KG1 (cell line): ENCODE measurements around the gene UCK2.

Source experiments
- DNase-seq: peaks from one replicate; lab custom pipeline; 2025; lab: John Stamatoyannopoulos, UW

Gene UCK2

DNA sequence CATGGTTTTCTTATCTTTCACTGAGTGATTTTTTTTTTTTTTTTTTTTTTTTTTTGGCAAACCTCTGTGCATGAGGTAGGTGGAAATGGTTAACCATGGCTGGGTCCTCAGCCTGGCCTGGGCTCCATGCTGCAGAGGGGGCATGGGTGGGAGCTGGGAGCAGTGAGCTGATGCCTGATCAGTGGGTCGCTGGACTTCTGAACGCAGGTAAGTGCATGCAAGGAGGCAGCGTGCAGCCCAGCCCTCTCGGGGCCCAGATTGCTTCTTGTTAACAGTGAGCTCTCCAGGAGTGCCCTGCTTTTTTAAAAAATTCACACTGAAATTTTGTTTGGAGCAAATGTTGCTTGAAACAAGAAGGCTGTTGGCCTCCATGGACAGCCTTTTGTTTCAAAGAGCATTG lies 75.2 kb downstream of the UCK2 start:
- no peak for DNase-seq

DNA sequence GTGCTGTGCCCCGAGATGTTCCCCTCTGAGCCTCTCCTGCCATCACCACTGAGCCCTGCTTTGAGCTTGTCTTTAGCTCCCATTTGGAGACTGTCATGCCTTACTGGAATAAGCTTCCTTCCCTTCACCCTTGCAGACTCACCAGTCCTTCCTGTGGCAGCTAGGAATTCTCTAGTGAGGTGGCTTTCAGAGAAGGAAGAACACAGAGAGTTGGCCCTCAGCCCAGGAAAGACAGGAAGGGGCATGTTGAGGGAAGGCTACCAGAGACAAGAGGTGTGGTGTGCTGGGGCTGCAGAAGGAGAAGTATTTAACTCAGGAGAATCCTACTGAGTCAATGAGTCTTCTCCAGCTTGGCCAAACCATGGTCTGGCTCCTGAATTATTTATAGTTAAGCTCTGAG lies 76.3 kb downstream of the UCK2 start:
- DNase-seq: no peak

DNA sequence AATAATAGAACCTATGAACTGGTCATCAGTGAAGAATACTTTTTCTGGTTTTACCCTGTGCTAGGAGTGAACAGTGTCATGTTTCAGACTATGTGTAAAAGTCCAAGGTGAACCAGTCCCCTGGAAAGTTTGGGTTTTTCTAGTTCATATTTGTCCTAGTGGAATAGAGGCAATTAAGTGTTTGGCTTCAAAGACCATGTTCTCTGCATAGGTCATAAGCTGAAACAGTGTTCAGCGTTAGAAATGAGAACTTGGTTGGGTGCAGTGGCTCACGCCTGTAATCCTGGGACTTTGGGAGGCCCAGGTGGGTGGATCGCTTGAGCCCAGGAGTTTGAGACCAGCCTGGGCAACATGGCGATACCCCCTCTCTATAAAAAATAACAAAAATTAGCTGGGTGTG lies 77.5 kb downstream of the UCK2 start:
- DNase-seq: no peak

DNA sequence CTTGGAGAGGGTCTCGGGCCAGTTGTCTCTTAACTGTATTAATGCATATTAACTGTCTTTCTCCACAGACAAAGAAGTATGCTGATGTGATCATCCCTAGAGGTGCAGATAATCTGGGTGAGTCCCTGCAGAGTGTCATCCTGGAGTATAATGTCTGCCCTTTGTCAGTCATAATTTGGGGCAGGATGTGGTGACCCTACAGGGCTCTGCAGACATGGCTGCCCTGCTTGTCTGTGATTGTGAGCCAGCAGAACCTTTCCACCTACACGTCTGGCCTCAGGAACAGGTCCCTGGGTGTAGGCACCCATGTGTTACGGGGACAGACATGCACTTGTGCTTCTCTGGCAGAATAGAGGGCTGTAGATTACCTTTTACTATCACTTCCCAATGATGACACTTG lies 78.4 kb downstream of the UCK2 start:
- DNase-seq: no peak

DNA sequence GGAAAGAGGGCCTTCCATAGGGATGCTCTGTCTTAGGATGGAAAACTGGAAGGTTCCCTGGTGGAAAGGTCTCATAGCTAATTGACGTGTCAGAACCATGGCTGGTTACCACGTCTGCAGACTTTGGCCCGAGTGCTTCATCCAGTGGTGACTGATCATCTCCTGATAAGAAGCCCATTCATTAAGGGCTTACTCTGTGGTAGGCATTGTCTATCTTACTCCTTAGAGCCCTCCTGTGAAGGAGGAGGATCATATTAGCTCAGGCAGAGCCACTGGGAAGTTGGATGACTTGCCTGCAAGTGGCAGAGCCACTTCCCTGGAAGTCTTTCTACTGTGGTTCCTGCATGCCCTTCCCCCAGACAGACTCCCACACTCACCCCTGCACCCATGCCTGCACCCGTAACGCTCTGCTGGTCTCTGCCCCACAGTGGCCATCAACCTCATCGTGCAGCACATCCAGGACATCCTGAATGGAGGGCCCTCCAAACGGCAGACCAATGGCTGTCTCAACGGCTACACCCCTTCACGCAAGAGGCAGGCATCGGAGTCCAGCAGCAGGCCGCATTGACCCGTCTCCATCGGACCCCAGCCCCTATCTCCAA lies 79.9 kb downstream of the UCK2 start:
- no peak for DNase-seq

DNA sequence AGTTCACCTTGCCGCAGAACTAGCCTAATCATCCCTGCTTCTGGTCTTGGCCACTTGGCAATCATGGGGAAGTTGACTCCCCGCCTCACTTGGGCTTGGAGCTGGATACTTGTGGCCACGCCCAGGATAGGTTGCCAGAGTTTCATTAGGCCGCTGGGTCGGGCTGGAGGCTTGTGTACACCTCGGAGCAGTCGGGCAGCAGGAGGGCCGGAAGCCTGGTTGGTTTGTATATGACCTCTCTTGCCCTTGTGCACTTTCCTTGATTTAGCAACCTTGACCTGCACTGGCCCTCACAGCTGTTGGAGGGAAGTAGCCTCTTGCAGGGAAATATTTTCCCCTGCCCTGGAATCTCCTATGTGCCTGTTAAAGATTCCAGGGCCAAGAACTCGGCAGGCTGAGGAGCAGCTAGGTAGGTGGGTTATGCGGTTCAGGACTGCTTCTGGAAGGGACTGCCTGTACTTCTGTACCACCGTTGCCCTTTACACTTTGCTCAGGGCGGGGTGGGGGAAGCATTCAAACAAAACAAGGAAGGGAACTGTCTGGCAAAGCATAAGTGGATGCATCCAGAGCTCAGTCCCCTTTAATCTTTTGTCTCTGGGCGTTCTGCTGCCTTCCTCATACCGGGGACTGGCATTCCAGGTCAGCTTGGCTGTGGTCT lies 83.5 kb downstream of the UCK2 start:
- no peak for DNase-seq

DNA sequence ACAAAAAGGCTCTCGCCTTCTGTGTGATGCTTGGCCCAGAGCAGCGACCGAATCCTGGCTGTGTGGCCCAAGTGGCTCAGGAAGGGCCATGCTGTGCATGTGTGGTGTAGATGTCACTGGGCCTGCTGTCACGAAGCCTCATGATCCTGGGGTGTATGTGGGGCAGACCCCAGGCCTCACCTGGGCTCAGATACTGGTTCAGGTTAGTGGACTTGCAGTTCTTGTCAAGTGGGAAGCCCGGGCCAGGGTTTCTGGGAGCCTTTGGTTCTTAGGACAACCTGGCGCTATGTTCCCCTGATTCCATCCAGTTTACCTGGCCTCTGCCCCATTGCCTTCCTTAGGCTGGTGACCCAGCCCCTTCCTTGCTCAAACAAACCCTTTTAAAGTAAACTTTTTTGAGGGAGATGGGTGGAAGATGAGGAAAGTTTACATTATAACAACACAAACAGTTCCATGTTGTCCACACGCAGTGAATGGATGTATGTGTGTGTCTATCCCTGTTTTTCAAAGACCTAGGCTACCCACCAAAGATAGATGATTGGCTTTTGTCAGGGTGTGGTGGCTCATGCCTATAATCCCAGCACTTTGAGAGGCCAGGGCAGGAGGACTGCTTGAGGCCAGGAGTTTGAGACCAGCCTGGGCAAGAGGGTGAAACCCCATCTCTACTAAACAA lies 84.3 kb downstream of the UCK2 start:
- DNase-seq: no peak

DNA sequence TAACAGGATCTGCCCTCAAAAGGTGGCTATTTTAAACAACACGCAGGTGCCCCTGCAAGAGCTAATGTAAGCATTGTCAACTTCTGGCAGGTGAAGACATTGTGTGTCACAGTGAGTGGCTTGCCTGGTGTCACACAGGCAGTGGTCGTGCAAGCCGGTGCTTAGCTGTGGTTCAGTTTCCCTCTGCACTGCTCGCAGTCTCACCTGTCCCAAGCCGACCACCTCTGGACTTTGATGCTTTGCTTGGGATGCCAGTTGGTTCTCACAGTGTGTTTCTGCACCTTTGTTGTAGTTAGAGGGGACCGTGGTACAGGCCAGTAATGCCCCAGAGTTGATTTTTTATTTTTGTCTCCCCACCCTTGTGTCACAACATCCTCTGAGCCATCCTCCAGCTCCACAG lies 85.2 kb downstream of the UCK2 start:
- DNase-seq: no peak

DNA sequence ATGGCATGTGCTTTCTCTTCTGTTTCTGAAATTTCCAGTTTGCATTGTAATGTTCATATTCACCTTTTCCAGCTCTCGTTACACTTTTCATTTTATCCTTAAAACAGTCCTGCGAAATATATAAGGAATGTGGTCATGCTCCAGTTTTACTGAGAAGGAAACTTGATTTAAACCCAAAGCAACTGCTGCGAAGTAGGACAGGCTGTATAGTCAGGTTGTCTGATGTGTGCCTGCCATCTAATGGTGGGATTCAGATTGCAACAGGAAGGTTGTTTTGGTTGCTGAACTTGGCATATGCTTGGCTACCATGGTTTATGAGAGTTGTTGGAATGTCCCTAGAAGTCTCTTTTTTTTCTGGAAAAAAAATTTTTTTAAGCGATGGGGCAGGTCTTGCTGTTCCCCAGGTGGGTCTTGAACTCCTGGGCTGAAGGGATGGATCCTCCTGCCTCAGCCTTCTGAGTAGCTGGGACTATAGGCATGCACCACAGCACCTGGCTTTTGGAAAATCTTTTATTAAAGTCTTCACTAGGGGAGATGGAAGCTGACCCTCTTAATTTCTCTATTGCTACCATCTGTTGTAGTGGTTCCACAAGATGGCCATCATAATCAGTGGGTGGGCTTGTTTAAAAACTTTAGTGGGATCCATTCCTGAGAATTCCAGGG lies 86.9 kb downstream of the UCK2 start:
- peak; percentile 72 for DNase-seq

DNA sequence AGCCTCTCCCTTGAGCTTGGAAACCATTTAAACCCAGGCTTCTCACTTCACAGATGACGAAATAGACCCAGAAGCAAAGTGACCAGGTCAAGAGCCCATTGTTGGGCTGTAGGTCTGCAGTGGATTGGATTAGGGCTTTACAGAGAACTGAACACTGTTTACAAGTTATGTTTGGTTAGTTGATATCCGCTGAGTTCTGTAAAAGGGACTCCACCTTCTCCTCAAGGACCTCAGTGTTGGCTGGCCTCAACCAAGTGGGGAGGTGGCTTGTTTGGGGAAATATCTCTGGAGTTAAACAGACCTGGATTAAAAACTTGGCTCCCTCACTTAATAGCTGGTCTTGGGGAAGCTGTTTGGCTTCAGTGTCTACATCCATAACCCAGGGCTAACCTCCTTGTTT lies 88.1 kb downstream of the UCK2 start:
- DNase-seq: no peak

DNA sequence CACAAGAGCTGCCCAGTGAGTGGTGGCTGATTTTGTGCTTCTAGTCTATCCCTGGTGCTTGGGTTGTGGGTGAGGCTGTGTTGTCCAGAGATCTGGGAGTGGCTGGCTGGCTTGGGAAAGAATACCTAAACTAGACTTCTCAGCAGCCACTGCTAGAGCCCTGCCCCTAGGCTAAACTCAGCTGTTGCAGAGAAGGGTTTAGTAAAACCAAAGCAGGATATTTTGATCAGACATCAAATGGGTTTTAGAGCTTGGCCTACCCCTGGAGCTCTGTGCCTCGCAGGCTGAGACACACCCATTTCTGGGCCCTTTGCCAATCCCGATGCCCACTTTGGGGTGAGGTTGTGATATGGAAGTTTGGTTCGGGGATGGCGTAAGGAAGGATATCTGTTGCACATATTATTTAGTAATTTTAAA lies 88.5 kb downstream of the UCK2 start:
- DNase-seq: no peak

DNA sequence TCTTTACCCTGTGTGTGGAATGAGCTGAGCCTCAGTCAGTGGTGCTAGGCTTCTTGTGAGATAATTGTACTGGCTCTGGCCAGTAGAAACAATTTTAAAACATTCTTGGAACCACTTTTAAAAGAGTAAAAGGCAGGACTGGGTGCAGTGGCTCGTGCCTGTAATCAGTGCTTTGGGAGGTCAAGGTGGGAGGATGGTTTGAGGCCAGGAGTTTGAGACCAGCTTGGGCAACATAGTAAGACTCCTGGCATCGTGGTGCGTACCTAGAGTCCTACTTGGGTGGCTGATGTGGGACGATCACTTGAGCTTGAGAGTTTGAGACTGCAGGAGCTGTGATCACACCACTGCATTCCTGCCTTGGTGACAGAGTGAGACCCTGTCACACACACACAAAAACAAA lies 89.8 kb downstream of the UCK2 start:
- no peak for DNase-seq

DNA sequence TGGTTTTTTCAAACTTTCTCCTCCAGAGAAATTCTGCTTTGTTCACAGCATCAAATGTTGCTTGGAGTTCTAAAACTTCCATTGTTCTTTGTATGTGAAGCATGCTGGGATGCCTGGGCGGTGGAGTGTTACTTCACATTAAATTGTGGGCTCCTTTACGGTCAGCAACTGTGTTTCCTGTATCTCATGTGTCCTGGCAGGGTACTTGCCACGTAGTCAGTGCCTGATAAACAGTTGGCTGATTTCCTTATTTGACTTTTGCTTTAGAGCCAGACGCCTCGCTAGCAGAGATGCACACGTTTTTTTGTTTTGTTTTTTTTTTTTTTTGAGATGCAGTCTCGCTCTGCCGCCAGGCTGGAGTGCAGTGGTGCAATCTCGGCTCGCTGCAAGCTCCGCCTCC lies 96.7 kb downstream of the UCK2 start:
- DNase-seq: no peak

DNA sequence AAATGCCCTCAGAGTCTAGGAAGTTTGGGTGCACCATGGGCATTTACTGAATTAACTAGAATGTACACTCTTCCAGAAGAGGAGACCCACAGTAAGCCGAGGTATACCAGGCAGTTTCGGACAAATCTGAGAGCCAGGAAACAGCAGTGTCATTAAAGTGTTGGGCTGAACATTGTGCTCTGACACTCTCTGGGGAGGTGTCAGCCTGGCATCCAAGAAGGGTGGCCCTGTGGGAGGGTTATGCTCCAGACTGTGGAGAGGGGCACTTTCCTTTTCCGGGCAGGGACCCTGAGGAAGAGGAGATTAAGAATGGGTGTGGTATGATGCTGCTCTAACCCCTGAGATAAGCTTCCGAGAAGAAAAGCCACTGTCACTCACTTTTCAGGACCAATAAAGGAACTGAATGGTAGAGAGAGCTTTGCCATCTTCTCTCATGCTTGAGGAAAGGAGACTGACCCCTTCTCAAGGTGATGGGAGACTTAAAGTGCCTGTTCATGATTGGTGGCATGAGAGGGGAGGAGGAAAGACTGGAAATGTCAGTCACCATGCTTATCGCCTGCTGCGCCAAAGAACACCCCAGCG lies 98.2 kb downstream of the UCK2 start:
- DNase-seq: no peak

DNA sequence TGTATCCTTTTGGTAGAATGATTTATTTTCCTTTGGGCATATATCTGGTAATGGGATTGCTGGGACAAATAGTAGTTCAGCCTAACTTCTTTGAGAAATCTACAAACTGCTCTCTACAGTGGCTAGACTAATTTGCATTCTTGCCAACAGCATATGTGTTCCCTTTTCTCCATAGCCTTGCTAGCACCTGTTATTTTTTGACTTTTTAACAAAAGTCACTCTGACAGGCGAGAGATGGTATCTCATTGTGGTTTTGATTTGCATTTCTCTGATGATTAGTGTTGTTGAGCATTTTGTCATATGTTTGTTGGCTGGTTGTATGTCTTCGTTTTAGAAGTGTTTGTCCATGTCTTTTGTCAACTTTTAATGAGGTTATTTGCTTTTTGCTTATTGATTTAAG lies 99.8 kb downstream of the UCK2 start:
- DNase-seq: no peak

DNA sequence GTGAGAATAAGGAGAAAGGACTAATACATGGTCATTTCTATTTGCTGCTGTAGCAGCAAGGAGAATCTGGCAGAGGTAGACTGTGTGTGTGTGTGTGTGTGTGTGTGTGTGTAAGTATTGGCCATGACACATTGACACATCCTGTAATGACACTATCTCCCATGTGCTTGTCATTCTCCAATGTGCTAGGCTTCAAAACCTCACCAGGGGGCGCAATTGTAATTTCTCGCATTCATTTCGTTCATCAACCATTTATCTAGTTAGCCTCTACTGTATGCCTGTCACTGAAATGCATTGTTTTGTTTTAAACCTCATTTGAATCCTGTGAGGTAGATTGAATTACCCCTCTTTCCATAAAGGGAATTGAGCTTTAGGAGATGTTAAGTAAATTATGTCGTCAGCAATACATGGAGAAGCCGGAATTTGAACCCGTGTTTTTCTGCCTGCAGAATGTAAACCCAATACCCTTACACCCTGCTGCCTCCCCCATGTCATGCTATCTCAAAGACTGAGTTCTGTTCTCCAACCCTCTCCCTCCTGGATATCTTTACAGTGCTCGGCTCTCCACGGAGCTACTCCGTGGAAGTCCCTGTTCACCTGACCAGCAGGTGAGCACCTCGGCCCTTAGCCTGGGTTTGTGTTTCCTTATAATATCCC lies 100.8 kb downstream of the UCK2 start:
- DNase-seq: peak; percentile 27

DNA sequence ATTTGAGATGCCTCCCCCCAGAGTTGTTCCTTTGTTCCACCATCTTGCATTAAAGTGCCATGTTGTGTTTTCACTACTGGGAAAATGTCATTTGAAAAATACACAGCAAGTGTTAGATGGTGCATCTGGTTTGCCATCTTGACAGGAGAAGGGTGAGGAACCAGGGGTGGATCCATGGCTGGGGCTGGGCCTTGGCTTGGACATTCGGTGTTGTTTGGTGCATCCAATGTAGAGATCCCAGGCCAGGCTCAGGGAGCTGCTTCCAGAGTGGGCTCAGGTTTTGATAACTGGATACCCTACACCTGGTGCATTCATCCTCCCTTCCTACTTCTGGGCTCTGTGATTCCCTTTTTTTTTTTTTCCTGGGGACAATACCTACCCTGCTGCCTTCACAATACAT lies 103.5 kb downstream of the UCK2 start:
- no peak for DNase-seq

DNA sequence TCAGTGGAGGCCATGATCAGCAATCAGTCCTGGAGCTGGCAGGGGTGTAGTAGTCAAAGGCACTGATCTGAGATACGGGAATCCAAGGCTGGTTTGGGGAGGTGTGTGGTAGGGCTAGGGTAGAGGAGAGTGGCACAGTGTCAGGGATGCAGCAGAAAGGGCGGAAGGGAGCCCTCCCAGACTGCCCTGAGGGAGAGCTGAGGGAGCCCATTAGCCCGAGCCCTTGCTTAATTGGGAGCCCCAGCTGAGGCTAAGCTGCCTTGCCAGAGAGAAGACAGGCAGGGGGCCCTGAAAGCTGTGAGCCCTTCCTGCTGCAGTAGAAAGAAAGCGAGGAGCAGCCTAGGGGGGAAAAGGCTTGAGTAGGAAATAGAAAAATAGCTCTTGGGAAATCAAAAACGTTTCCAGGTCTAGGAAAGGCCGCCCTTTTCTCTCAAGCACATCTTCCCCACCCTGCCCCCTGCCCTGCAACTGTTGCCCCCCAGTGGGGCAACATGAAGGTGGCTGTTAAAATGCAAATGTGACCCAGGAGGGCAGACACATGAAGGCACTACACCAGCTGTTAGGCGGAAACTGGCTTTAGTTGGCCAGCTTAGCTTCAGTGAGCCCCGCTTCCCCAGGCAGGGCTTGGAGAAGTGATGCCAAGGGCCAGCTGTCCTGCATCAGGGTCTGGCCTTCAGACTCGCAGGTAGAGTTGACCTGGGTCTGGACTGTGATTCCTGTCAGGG lies 106.2 kb downstream of the UCK2 start:
- DNase-seq: no peak

DNA sequence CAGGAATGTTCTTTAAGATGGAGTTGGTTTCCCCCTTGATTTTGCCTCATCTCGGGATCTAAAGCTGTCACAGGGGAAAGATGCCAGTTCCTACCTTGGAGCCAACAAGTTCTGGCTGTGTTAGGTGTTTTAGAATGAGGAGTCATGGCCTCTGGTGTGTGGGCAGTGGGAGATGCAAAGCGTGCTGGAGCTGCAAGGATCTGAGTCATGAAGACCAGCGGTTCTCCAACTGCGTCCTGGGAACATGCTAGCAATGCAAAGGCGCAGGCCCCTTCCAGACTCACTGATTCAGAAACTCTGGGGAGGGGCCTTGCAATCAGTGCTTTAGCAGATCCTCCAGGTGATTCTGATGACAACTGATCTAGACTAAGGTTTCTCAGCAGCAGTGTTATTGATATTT lies 109.1 kb downstream of the UCK2 start:
- no peak for DNase-seq

DNA sequence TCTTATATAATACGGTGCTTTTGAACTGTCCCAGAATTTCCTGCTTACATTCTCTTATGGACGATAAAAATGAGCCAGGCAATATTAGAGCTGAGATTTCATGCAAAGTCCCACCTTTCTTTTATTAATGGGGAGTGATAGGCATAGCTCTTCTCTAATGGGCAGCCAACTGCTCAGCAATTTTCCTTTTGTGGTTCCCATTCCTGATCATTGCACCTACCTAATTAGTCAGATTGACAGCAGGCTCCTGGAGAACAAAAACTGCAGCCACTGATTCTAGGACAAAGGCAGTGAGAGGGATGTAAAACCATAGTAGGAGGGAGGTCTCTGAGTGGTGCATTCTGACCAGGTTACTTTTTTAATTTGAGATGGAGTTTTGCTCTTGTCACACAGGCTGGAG lies 110.4 kb downstream of the UCK2 start:
- DNase-seq: no peak

DNA sequence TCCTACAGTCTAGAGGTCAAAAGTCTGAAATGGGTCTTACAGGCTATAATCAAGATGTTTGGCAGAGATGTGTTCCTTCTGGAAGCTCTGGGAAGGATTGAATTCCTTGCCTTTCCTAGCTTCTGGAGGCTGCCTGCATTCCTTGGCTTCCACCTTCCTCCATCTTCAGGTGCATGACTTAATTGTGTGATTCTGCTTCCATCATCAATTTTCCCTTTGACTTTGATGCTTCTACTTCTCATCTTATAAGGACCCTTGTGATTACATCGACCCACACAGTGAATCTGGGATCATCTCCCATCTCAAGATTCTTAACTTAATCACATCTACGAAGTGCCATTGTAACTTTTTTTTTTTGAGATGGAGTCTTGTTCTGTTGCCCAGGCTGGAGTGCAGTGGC lies 111.4 kb downstream of the UCK2 start:
- no peak for DNase-seq

DNA sequence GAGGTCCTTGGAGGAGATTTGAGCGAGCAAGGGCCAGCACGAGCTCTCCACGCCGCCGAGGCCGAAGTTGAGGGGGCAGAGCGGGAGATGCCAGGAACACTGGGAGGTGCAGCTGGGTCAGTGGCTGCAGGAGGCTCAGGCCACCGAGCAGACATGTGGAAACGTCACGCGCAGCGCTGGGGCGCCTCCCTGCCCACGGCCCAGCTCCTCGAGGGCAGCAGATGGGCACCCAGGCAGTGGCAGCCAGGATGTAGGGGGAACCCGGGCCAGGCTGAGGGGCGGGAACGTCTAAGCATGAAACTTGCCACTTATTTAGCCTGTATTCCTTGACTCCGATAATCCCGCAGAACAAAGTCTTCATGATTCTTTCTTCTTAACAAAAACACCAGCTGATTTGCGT lies 114.1 kb downstream of the UCK2 start:
- no peak for DNase-seq
